ENCODE data around the gene HAP1. TPM values are rescaled to one million over a fixed set of nuclear protein-coding genes. Genes with fewer than 3 reads are reported as not detected.

The HAP1 gene
- total RNA-seq, 1 donor from 2014 or later: 1.9 TPM

Other genes with a start within 250 kb of the HAP1 start
- gene KRT36, start 244.7 kb downstream of the HAP1 start, total RNA-seq: not detected
- 0.40 TPM for gene KRT13, start 229.0 kb downstream of the HAP1 start, total RNA-seq
- gene KRT15, start 215.8 kb downstream of the HAP1 start, total RNA-seq: 5.6 TPM
- 1,522 TPM for gene KRT19, start 206.3 kb downstream of the HAP1 start, total RNA-seq
- gene KRT9, start 162.6 kb downstream of the HAP1 start, total RNA-seq: not detected
- gene KRT14, start 147.7 kb downstream of the HAP1 start, total RNA-seq: 0.20 TPM
- not detected for gene KRT16, start 121.9 kb downstream of the HAP1 start, total RNA-seq
- gene KRT17, start 110.1 kb downstream of the HAP1 start, total RNA-seq: not detected
- gene EIF1, start 45.8 kb downstream of the HAP1 start, total RNA-seq: 723 TPM
- gene GAST, start 22.3 kb downstream of the HAP1 start, total RNA-seq: not detected
- 201 TPM for gene JUP, start 52.1 kb upstream of the HAP1 start, total RNA-seq
- gene P3H4, start 77.3 kb upstream of the HAP1 start, total RNA-seq: 24.1 TPM
- gene FKBP10, start 78.4 kb upstream of the HAP1 start, total RNA-seq: 59.2 TPM
- 39.6 TPM for gene NT5C3B, start 101.6 kb upstream of the HAP1 start, total RNA-seq
- 0.29 TPM for gene KLHL10, start 103.2 kb upstream of the HAP1 start, total RNA-seq
- gene KLHL11, start 130.8 kb upstream of the HAP1 start, total RNA-seq: 14.0 TPM
- gene ACLY, start 184.3 kb upstream of the HAP1 start, total RNA-seq: 127 TPM
- gene ODAD4, start 196.0 kb upstream of the HAP1 start, total RNA-seq: 1.6 TPM
- gene CNP, start 232.2 kb upstream of the HAP1 start, total RNA-seq: 65.9 TPM

All from mucosa of gallbladder (tissue), 1 donor.